Caco-2 (cell line): ENCODE results near the gene MTERF4. TPM values are rescaled to one million over a fixed set of nuclear protein-coding genes. Genes with fewer than 3 reads are reported as not detected.

Experiments used
- BruUV-seq: library from RNA; stranded (reverse); fragments of 400-500 nt; replicated peaks from 2 replicates; lab custom pipeline; 2021; lab: Mats Ljungman, UMichigan
- CTCF ChIA-PET: fragments of 300-600 bp; sonication (Branson Sonifier 250); formaldehyde crosslinking; loops from one replicate; lab custom pipeline; 2022; ENCODE audit warnings: antibody characterized with exemption; lab: Charles Lee
- POLR2A ChIA-PET: fragments of 300-600 bp; sonication (Branson Sonifier 250); formaldehyde crosslinking; loops from one replicate; lab custom pipeline; 2022; ENCODE audit warnings: antibody characterized with exemption; lab: Charles Lee
- DNase-seq, 2 experiments: peaks; one replicate each; pipeline versions ENCODE4 v3.0.0 to v3.0.0-alpha.2; 2020 to 2022
- H3K27me3 ChIP-seq: replicated peaks from 2 replicates; pipeline ENCODE4 v1.6.0; 2011; ENCODE audit warnings: low read length; ENCODE audit not compliant: control insufficient read depth, insufficient read depth
- H3K36me3 ChIP-seq: 2 replicates; pipeline ENCODE4 v1.5.1; 2011; ENCODE audit warnings: low read length; ENCODE audit not compliant: control insufficient read depth, insufficient read depth
- H3K4me1 ChIP-seq: fragments of 250-450 bp; sonication (Bioruptor Pico); 2 replicates; pipeline ENCODE4 v1.5.1; 2020; ENCODE audit warnings: mild to moderate bottlenecking
- H3K4me3 ChIP-seq: 2 replicates; pipeline ENCODE4 v1.5.1; 2011; ENCODE audit warnings: low read depth, mild to moderate bottlenecking, control low read depth, low read length
- H3K9me3 ChIP-seq: fragments of 250-450 bp; sonication (Bioruptor Pico); 2 replicates; pipeline ENCODE4 v1.5.1; 2020; ENCODE audit warnings: mild to moderate bottlenecking, moderate library complexity
- H3K27ac Mint-ChIP-seq: one replicate; pipeline ENCODE4 v1.8.0; 2022; ENCODE audit warnings: mixed read lengths; ENCODE audit not compliant: unreplicated experiment
- H3K27me3 Mint-ChIP-seq: one replicate; pipeline ENCODE4 v1.8.0; 2022; ENCODE audit warnings: mixed read lengths; ENCODE audit not compliant: insufficient read depth, unreplicated experiment
- H3K36me3 Mint-ChIP-seq: one replicate; pipeline ENCODE4 v1.8.0; 2022; ENCODE audit warnings: mild to moderate bottlenecking, mixed read lengths; ENCODE audit not compliant: insufficient read depth, unreplicated experiment
- H3K4me1 Mint-ChIP-seq: one replicate; pipeline ENCODE4 v1.8.0; 2022; ENCODE audit warnings: low read depth, mixed read lengths; ENCODE audit not compliant: unreplicated experiment
- H3K4me3 Mint-ChIP-seq: one replicate; pipeline ENCODE4 v1.8.0; 2022; ENCODE audit warnings: mild to moderate bottlenecking, moderate library complexity, mixed read lengths; ENCODE audit not compliant: unreplicated experiment
- H3K9me3 Mint-ChIP-seq: one replicate; pipeline ENCODE4 v1.8.0; 2022; ENCODE audit warnings: mixed read lengths; ENCODE audit not compliant: unreplicated experiment
- intact Hi-C: fragments of 100-400 bp; cut with micrococcal nuclease; formaldehyde crosslinking; loops from one replicate; pipeline ENCODE4 v1.10.0; 2022; ENCODE audit not compliant: unreplicated experiment
- total RNA-seq: library from RNA; stranded (reverse); gene quantifications from 2 replicates; pipeline ENCODE4 v1.2.3, GENCODE V29; 2022
- TF ChIP-seq, protein P1 (sequence below), 2 experiments: fragments of 200-600 bp in 1 of 2; IDR thresholded peaks; 1 replicate in 1 of 2; 2 replicates in 1 of 2; pipeline versions ENCODE4 v1.5.1 to v1.8.0; 2011 to 2022; ENCODE audit warnings: antibody characterized with exemption in 1 of 2, control low read depth in 1 of 2, inconsistent platforms in 1 of 2, low read depth in 1 of 2, low read length in 1 of 2, mild to moderate bottlenecking in 1 of 2, moderate library complexity in 1 of 2; ENCODE audit not compliant: insufficient read depth in 1 of 2, severe bottlenecking in 1 of 2, unreplicated experiment in 1 of 2

The MTERF4 gene
- total RNA-seq, 1 experiment from 2014 or later, result 22.2 TPM

GRCh38 chr2:241071677-241072111 lies 30.4 kb downstream of the MTERF4 start:
- CTCF ChIA-PET, result no interaction called here
- Mint-ChIP-seq H3K4me1 (no peaks in the 10 kb centered on the region), H3K9me3 (no peaks in the 10 kb centered on the region), H3K4me3 (no peak overlapping the region), H3K27ac (no peak overlapping the region), H3K36me3 (peaks cover 4% of the 10 kb centered on the region), H3K27me3 (peaks cover 6% of the 10 kb centered on the region)
- Histone ChIP-seq H3K27me3 (no peaks in the 10 kb centered on the region), H3K4me3 (no peak overlapping the region), H3K4me1 (no peaks in the 10 kb centered on the region), H3K9me3 (no peaks in the 10 kb centered on the region), H3K36me3 (no peaks in the 10 kb centered on the region)
- TF ChIP-seq, protein P1, sequence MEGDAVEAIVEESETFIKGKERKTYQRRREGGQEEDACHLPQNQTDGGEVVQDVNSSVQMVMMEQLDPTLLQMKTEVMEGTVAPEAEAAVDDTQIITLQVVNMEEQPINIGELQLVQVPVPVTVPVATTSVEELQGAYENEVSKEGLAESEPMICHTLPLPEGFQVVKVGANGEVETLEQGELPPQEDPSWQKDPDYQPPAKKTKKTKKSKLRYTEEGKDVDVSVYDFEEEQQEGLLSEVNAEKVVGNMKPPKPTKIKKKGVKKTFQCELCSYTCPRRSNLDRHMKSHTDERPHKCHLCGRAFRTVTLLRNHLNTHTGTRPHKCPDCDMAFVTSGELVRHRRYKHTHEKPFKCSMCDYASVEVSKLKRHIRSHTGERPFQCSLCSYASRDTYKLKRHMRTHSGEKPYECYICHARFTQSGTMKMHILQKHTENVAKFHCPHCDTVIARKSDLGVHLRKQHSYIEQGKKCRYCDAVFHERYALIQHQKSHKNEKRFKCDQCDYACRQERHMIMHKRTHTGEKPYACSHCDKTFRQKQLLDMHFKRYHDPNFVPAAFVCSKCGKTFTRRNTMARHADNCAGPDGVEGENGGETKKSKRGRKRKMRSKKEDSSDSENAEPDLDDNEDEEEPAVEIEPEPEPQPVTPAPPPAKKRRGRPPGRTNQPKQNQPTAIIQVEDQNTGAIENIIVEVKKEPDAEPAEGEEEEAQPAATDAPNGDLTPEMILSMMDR (IDR thresholded peaks at IDR 0.05; ENCODE audit: insufficient read depth in 1 of 2, low read depth in 1 of 2, low read length in 1 of 2, severe bottlenecking in 1 of 2, unreplicated experiment in 1 of 2), result no peak
- BruUV-seq, result no TSS peak
- DNase-seq, result no peak
- POLR2A ChIA-PET, result no interaction called here
- intact Hi-C loops, result no loop called here

GRCh38 chr2:241070811-241071676 lies 31.0 kb downstream of the MTERF4 start:
- no peak overlapping the region for H3K4me3 Mint-ChIP-seq
- ChIA-PET CTCF (no interaction called here), POLR2A (no interaction called here)
- H3K9me3 Mint-ChIP-seq, result no peaks in the 10 kb centered on the region
- TF ChIP-seq, protein P1 (IDR thresholded peaks at IDR 0.05; ENCODE audit: insufficient read depth in 1 of 2, low read depth in 1 of 2, low read length in 1 of 2, severe bottlenecking in 1 of 2, unreplicated experiment in 1 of 2), result no peak
- Histone ChIP-seq H3K36me3 (no peaks in the 10 kb centered on the region), H3K4me1 (no peaks in the 10 kb centered on the region), H3K4me3 (no peak overlapping the region), H3K27me3 (no peaks in the 10 kb centered on the region), H3K9me3 (no peaks in the 10 kb centered on the region)
- BruUV-seq, result no TSS peak
- intact Hi-C loops, result no loop called here
- peaks cover 4% of the 10 kb centered on the region for H3K36me3 Mint-ChIP-seq
- peaks cover 9% of the 10 kb centered on the region for H3K27me3 Mint-ChIP-seq
- no peak for DNase-seq
- H3K4me1 Mint-ChIP-seq, result no peaks in the 10 kb centered on the region
- H3K27ac Mint-ChIP-seq, result no peak overlapping the region

GRCh38 chr2:241070361-241070760 lies 31.7 kb downstream of the MTERF4 start:
- Mint-ChIP-seq H3K4me1 (no peaks in the 10 kb centered on the region), H3K27me3 (peaks cover 10% of the 10 kb centered on the region), H3K36me3 (peaks cover 4% of the 10 kb centered on the region), H3K27ac (no peak overlapping the region), H3K4me3 (no peak overlapping the region), H3K9me3 (no peaks in the 10 kb centered on the region)
- Histone ChIP-seq H3K27me3 (no peaks in the 10 kb centered on the region), H3K4me1 (no peaks in the 10 kb centered on the region), H3K9me3 (no peaks in the 10 kb centered on the region), H3K4me3 (no peak overlapping the region), H3K36me3 (no peaks in the 10 kb centered on the region)
- DNase-seq, result no peak
- TF ChIP-seq, protein P1 (IDR thresholded peaks at IDR 0.05; ENCODE audit: insufficient read depth in 1 of 2, low read depth in 1 of 2, low read length in 1 of 2, severe bottlenecking in 1 of 2, unreplicated experiment in 1 of 2), result no peak
- BruUV-seq, result no TSS peak
- ChIA-PET CTCF (no interaction called here), POLR2A (no interaction called here)
- intact Hi-C loops, result no loop called here
